Stimulated activated naive CD8-positive, alpha-beta T cell treated with anti-CD3 and anti-CD28 coated beads, Interleukin-15, Interleukin-2, amounts not matched to agents 100 U/mL and 50 U/mL, for 24 hours (primary cell): ENCODE results near the gene ASB2.
A peak's percentile ranks its signal among the peaks of the same experiment; 100 is the strongest.

Experiments
- ATAC-seq: fragments of 150-1000 bp; cut with Tn5 transposase; one replicate; pipeline ENCODE4 v1.10.0; 2021
- DNase-seq: peaks from one replicate; pipeline ENCODE4 v3.0.0; 2021

ASB2 gene

GRCh38 chr14:94000267-94000666 is 23.9 kb upstream of the ASB2 start:
- DNase-seq (no peak), ATAC-seq (no peak)

- ATAC-seq (no peak), DNase-seq (no peak)
Measured at GRCh38 chr14:93999573-93999972, 23.2 kb upstream of the ASB2 start.

- DNase-seq (no peak), ATAC-seq (no peak)
Measured at GRCh38 chr14:93998871-93999403, 22.6 kb upstream of the ASB2 start.

GRCh38 chr14:93997916-93998870 is 21.8 kb upstream of the ASB2 start:
- DNase-seq: no peak
- ATAC-seq: no peak

GRCh38 chr14:93997082-93997481 is 20.7 kb upstream of the ASB2 start, which contains the start of gene CCDC197:
TSS of gene CCDC197 (plus strand) at chr14:93997301. CDS start at chr14:93998132, 831 bp downstream.
- ATAC-seq (peak; percentile 20), DNase-seq (no peak)

GRCh38 chr14:93996130-93996695 is 19.8 kb upstream of the ASB2 start:
- DNase-seq (no peak), ATAC-seq (peak; percentile 17)

- DNase-seq (peak; percentile 72), ATAC-seq (peak; percentile 92)
Measured at GRCh38 chr14:93994919-93995682, 18.7 kb upstream of the ASB2 start.

- ATAC-seq (no peak), DNase-seq (no peak)
Measured at GRCh38 chr14:93993382-93993781, 17.0 kb upstream of the ASB2 start.

- DNase-seq (no peak), ATAC-seq (no peak)
Measured at GRCh38 chr14:93991649-93992048, 15.3 kb upstream of the ASB2 start.

- ATAC-seq (peak; percentile 4), DNase-seq (no peak)
Measured at GRCh38 chr14:93991212-93991611, 14.8 kb upstream of the ASB2 start.

- ATAC-seq: no peak
Measured at GRCh38 chr14:93989939-93990338, 13.6 kb upstream of the ASB2 start.

GRCh38 chr14:93987815-93988476 is 11.6 kb upstream of the ASB2 start:
- ATAC-seq: no peak
- DNase-seq: no peak

More at GRCh38 chr14:93989939-93990338, 13.6 kb upstream of the ASB2 start:
- no peak for DNase-seq

- ATAC-seq: no peak
- DNase-seq: no peak
Measured at GRCh38 chr14:93987376-93987775, 11.0 kb upstream of the ASB2 start.

GRCh38 chr14:93986955-93987354 is 10.6 kb upstream of the ASB2 start:
- no peak for ATAC-seq
- DNase-seq: no peak

- no peak for ATAC-seq
- DNase-seq: no peak
Measured at GRCh38 chr14:93984987-93985410, 8.6 kb upstream of the ASB2 start.

GRCh38 chr14:93984070-93984469 is 7.7 kb upstream of the ASB2 start:
- ATAC-seq (peak; percentile 61), DNase-seq (no peak)

- DNase-seq: no peak
- ATAC-seq: no peak
Measured at GRCh38 chr14:93982230-93983007, 6.0 kb upstream of the ASB2 start.

GRCh38 chr14:93981316-93982229 is 5.2 kb upstream of the ASB2 start:
- DNase-seq: no peak
- ATAC-seq: no peak

- ATAC-seq (no peak), DNase-seq (no peak)
Measured at GRCh38 chr14:93980456-93981201, 4.3 kb upstream of the ASB2 start.
